GM18526 (cell line): ENCODE measurements around the gene KLHL18.

Experiments
- POLR2A ChIP-seq: IDR thresholded peaks from 3 replicates; pipeline ENCODE4 v1.6.1; 2011; ENCODE audit not compliant: insufficient read length; ENCODE audit errors: extremely low read depth

The KLHL18 gene

DNA sequence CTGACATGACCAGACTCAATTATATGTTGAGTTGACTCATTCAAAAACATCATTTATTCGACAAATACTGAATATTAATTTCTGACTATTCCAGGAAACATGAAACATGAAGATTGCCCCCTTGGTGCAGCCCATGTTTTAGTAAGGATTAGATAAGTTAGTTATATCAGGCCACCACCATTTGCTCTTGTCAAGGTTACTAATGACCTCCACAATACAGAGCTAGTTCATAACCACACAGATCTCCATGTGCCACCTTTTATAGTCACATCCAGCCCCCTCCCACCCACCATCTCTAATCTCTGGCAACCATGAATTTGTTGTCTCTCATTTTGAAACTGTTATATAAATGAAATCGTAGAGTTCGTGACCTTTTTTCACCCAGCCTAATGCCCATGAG is 15.7 kb downstream of the KLHL18 start:
- no peak for TF ChIP-seq POLR2A

DNA sequence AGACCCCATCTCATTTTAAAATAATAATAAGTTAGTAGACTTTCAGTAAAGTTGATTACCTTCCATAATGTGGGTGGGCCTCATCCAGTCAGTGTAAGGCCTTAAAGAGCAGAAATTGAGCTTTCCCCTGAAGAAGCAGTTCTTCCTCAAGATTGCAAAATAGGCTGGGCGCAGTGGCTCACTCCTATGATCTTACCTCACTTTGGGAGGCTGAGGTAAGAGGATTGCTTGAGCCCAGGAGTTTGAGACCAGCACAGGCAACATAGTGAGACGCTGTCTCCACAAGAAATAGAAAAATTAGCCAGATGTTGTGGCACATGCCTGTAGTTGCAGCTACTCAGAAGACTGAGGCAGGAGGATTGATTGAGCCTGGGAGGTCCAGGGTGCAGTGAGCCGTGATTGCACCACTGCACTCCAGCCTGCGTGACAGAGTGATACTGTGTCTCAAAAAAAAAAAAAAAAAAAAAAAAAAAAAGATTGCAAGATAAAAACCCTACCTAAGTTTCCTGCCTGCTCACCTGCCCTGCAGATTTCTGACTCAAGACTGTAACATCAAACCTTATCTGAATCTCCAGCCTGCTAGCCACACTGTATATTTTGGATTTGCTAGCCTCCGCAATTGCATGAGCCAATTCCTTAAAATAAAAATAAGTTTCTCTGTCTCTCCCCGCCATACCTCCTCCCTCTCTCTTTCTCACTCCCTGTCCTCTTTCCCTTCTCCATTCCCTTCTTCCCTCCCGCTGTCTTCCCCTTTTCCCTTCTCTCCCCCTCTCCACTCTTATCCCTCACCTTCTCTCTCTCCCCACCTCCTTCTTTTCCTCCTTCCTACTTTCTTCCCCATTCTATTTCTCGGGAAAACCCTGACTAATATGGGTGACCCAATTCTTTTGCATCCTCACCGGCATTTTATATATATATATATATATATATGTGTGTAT is 16.9 kb downstream of the KLHL18 start:
- TF ChIP-seq POLR2A = no peak

DNA sequence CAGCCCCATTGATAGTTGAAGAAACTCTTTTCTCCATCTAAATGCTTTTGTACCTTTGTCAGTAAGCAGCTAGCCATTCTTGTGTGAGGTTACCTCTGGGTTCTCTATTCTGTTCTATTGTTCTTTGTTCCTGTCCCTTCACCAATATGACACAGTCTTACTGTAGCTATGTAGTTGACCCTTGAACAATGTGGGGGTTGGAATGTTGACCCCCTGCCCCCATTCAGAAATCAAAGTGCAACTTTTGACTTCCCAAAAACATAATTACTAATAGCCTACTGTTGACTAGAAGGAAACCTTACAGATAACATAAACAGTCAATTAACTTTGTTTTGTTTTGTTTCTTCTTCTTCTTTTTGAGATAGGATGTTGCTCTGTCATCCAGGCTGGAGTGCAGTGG is 18.7 kb downstream of the KLHL18 start:
- no peak for TF ChIP-seq POLR2A

DNA sequence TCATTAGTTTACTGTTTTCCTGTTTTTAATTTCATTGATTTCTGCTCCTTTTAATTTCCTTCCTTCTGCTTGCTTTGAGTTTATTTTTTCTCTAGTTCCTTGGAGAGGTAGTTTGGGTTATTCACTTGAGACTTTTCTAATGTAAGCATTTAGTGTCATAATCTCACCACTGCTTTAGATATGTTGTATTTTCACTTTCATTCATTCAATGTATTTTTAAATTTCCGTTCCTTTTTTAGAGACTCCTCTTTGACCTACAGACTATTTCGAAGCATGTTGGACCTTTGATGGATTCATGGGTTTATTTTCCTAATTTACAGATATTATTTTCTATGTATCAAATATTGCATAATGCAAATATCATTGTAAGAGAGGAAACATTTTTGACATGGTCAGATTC is 23.3 kb downstream of the KLHL18 start:
- no peak for TF ChIP-seq POLR2A

DNA sequence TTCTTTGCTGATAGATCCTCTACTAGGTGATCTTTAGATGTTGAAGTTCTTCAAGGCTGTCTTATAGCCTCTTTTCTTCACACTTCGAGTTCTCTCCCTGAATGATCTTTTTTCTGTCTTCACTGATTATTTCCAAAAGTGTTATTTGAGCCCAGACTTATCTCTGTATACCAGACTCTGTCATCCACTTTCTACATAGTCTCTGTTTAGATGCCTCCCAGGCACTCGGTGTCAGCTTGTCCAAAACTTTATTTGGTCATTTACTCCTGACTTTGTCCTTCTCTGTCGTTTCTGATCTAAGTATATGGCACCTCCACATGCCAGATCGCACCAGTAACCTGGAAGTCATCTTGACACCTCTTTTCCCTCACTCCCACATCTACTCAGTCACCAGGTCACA is 27.6 kb downstream of the KLHL18 start:
- no peak for TF ChIP-seq POLR2A

DNA sequence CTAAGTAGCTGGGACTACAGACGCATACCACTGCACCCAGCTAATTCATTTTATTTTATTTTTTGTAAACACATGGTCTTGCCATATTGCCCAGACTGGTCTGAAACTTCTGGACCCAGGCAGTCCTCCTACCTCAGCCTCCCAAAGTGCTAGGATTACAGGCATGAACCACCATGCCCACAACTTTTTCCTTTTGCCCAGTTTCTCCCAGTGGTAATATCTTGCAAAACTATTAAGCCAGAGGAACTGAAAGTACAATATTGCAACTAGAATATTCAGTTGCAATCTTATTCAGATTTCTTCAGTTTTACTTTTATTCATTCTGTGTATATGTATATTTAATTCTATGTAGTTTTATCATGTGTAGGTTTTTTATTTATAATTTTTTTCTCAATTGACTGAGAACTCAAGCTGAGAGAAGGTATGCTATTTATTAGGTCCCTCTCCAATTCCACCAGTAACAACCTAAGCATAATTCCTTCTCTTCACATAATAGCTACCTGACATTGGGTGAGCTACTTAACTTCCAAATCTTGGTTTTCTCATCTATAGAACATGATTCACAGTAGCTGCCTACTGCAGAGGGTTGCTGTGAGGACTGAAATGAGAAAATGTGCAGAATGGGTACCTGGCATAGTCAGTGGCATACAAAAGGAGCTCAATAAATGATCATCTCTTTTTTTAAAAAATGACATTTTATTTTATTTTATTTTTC is 30.8 kb downstream of the KLHL18 start:
- no peak for TF ChIP-seq POLR2A

DNA sequence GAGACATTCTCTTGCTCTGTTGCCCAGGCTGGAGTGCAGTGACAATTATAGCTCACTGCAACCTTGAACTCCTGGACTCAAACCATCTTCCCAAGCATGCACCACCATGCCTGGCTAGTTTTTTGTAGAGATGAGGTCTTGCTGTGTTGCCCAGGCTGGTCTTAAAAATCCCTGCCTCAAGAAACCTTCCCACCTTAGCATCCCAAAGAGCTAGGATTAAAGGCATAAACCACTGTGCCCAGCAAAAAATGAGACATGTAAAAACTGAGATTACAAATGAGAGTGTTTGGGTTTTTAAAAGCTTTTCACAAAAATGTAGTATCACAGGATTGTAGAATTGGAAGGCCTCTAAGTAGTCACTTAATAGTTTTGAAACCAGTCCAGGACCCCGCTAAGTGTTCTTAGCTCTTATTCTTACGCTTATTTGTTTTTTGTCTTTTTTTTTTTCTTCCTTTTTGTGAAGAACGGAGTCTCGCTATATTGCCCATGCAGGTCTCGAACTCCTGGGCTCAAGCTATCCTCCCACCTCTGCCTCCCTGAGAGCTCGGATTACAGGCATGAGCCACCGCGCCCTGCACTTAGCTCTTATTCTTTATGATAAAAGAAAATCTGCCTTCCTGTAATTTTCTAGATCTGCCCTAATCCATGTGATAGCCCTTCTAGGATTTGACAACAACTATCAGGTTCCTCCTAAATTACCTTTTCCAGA is 31.5 kb downstream of the KLHL18 start:
- TF ChIP-seq POLR2A = no peak

DNA sequence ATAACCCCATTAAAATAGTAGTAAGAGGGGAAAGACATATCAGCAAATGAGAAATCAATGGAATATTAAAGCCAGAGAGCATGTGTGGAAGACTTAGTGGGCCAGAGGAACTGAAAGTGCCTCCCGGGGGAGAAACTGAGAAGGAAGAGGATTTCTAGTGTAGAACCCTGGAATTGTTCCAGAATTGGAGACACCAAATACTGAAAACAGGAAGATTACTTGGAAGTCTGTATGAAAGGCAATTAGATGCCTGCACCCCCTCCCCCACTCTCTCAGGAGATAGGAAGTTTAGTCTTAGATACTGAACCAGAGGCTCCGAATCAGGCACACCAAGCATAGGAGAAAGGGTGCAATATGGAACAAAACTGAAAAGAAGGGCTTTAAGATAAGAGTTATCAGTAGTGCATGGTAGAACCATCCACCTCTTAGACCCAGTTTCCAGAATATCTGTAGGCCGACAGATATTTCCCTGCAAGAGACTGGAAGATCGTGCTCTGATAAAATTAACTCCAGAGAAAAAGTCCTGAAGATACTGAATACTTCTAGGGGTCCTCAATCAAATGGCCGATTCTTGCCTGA is 32.4 kb downstream of the KLHL18 start:
- no peak for TF ChIP-seq POLR2A

DNA sequence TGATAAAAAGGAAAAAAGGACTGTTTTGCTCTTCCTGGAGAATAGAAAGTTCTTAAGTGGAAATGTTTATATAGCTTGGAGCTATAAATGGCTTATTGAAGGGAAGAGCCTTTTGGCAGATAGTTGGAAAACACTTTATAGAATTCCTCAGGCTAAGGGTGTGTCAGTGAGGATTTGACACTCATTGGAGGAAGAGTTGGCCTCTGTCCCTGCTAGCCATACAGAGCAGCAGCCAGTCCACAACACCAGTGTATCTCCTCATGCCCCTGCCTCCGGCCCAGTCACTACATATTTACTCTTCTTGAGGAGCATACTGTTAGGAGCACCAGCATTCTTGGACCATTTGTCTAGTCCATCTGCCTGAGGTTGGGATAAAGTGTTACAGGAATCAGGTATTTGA is 36.2 kb downstream of the KLHL18 start:
- TF ChIP-seq POLR2A = no peak

DNA sequence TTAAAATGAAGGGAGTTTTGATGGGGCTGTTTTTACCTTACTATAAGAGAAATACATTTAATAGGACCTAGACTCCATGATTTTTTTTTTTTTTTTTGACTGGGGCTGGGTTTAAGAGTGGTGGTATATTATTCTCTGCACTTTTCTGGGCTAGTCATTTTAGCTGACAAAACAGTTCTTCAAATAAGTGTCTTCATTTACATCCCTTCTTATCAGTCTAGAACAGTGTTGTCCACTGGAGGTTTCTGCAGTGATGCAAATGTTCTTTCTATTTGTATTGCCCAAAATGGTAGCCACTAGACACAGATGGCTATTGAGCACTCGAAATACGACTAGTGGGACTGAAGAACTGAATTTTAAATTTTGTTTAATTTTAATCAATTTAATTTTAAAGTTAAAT is 37.2 kb downstream of the KLHL18 start:
- no peak for TF ChIP-seq POLR2A

DNA sequence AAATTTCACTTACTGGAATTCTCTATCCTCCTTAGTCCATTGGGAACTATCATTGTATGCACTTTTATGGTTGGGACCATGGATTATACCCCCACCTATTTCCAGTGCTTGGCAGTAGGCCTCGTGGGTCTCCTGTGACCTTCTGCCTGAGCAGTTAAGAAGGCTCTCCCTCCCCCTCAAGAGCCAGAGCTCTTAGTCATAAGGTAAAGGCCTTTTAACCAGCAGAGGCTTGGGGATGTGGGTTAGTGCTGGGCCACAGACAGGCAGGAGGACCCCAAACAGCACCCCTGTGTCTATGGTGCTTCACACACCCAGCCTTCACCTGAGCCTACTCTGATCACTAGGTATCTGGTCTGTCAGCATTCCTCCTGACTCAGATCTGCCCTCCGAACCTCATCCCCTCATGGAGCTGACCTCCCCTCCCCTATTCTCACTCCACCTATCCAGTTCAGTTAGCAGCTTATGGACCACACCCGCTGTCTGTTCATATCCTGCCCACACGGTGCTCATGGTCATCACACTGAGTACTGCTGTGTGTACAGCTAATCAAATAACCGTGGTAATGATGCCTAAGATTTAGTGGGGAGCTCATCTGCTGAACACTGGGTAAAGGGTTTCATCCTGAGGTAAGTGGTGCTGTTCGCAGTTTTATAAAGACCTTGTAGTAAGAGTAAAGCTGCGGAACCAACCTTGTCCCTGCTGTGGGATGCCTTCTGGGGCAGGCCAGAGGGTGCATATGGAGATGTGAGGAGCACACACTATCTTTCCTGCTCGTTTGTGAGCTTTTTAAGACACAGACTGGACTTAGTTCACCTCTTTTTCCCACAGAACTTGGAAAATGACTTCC is 40.9 kb downstream of the KLHL18 start:
- no peak for TF ChIP-seq POLR2A

DNA sequence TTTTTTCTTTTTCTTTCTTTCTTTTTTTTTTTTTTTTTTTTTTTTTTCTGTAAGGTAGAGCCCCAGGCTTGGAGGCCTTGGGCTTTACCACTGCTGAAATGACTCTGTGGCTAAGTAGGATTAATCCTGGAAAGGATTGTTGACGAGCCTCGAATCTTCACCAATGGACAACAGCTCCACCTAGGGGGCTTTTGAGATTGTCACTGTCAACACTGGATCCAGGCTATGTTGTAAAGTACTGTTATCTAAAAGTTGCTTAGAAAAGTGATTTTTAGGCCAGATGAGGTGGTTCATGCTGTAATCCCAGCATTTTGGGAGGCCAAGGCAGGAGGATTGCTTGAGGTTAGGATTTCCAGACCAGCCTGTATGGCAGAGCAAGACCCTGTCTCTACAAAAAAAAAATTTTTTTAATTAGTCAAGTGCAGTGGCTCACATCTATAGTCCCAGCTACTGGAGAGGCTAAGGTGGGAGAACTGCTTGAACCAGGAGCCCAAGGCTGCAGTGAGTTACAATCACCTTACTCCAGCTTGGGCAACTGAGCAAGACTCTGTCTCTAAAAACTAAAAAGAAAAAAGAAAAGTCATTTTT is 41.6 kb downstream of the KLHL18 start:
- TF ChIP-seq POLR2A = no peak

DNA sequence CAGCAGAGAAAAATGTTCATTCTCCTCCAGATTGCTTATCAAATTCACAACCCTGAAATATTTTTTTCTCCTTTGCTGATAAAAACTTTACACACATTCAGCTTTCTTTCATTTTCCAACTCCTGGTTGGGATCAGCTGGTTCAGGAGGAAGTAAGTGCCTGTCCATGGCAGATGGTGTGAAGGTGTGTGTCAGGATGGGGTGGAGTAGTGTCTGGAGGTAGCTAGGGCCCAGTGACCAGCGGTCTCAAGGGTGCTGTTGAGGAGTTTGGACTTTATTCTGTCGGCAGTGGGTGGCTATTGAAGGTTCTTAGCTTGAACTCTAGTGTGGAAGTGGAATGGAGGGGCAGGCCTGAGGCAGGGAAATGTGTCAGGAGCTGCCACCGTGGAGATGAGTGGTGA is 51.2 kb downstream of the KLHL18 start:
- TF ChIP-seq POLR2A = no peak

DNA sequence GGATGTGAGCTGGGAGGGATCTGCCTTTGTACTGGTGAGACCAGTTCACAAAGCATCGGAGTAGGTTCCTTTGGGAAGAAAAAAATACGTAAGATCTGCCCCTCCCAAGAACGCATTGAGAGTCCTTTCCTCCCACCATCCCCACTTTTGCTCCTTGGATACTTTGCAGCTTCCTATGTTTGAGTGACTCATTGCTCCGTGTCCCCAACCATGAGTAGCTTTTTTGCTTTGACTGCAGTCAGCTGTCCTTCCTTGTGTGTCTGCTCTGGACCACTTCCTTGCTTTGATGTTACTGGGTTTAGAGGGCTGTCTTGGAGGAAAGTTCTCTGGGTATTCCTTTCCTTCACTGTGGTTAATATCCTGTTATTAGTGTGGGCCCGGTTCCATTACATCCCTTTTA is 54.9 kb downstream of the KLHL18 start:
- no peak for TF ChIP-seq POLR2A
